Measurements from ENCODE around the gene BICD2. TPM values are rescaled to one million over a fixed set of nuclear protein-coding genes. Genes with fewer than 3 reads are reported as not detected.

The BICD2 gene
- total RNA-seq, 1 donor from 2014 or later = 25.5 TPM

DNA sequence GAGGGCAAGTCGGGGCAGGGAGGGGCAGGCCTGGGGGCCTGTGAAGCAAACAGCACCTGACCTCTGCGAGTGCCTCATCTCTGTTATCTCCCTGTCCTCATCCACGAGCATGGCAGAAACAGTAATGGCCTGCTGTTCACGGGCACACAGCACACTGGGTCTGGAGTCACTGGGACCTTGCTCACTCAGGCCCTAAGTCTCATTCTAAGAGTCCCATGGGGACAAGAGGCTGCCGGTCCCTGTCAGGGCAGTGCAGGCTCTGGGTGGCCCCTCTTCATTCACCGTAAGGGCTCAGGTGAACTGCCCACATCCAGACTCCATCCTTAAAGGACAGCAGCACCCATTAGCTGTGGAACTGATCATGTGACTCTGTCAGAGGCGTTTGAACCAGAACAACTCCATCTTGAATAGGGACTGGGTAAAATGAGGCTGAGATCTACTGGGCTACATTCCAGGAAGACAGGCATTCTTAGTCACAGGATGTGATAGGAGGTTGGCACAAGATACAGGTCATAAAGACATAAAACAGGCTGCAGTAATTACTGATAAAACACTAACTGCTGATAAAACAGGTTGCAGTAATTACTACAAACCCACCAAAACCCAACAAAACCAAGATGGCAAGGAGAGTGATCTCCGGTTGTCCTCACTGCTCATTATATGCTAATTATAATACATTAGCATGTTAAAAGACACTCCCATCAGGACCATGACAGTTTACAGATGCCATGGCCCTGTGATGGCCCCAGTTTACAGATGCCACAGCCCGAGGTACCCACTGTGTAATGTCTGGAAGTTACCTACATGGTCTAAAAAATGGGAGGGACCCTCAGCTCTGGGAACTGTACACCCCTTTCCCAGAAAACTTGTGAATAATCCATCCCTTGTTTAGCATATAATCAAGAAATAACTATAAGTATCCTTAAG is 28.7 kb downstream of the BICD2 start:
- no peak for DNase-seq (ENCODE audit: low spot score, unreplicated experiment)
- peaks cover 1% of the 10 kb centered on the region for H3K36me3 Mint-ChIP-seq (ENCODE audit: insufficient read depth)
- no peak overlapping the region for H3K27ac Mint-ChIP-seq
- no peaks in the 10 kb centered on the region for H3K27me3 Mint-ChIP-seq
- H3K4me1 Mint-ChIP-seq (ENCODE audit: low read depth) = peaks cover 6% of the 10 kb centered on the region
- no peaks in the 10 kb centered on the region for H3K9me3 Mint-ChIP-seq (ENCODE audit: low read depth)
- TF ChIP-seq, protein P1, sequence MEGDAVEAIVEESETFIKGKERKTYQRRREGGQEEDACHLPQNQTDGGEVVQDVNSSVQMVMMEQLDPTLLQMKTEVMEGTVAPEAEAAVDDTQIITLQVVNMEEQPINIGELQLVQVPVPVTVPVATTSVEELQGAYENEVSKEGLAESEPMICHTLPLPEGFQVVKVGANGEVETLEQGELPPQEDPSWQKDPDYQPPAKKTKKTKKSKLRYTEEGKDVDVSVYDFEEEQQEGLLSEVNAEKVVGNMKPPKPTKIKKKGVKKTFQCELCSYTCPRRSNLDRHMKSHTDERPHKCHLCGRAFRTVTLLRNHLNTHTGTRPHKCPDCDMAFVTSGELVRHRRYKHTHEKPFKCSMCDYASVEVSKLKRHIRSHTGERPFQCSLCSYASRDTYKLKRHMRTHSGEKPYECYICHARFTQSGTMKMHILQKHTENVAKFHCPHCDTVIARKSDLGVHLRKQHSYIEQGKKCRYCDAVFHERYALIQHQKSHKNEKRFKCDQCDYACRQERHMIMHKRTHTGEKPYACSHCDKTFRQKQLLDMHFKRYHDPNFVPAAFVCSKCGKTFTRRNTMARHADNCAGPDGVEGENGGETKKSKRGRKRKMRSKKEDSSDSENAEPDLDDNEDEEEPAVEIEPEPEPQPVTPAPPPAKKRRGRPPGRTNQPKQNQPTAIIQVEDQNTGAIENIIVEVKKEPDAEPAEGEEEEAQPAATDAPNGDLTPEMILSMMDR (IDR thresholded peaks at IDR 0.05; ENCODE audit: unreplicated experiment) = no peak
- H3K4me3 Mint-ChIP-seq (ENCODE audit: low read depth) = no peak overlapping the region

DNA sequence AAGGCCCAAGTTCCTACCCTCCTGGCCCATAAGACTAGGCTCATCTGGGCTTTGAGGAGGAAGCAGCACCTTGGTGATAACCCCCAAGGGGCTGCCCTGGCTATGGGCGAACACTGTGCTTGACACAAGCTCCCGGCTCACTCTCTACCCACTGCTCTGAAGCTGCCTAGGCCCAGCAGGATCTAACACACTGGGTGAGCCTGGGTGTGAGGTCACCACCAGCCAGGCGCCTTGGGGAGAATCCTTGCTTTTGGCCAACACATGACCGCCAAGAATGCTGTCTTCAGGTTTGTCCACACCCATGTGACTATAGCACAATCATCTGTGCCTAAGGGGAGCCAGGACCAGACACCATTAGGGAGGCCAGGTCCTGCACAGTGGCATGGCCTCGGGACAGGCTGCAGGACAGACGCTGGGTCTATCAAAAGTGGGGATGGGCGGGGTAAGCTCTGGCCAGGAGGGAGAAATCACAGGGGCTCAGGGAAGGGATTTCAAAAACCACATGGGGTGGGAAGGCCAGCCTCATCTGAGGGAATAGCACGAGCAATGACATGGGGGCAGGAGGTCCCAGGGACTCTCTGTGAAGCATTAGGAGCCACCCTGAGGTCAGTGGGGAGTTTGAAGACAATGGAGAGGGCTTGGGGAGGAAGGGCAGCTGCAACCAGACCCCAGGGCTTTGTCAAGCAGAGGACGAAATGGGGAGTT is 29.6 kb downstream of the BICD2 start:
- no peak for DNase-seq (ENCODE audit: low spot score, unreplicated experiment)
- peaks cover 1% of the 10 kb centered on the region for H3K36me3 Mint-ChIP-seq (ENCODE audit: insufficient read depth)
- no peaks in the 10 kb centered on the region for H3K27me3 Mint-ChIP-seq
- H3K9me3 Mint-ChIP-seq (ENCODE audit: low read depth) = no peaks in the 10 kb centered on the region
- H3K27ac Mint-ChIP-seq = no peak overlapping the region
- TF ChIP-seq, protein P1 (IDR thresholded peaks at IDR 0.05; ENCODE audit: unreplicated experiment) = no peak
- H3K4me3 Mint-ChIP-seq (ENCODE audit: low read depth) = no peak overlapping the region
- peaks cover 6% of the 10 kb centered on the region for H3K4me1 Mint-ChIP-seq (ENCODE audit: low read depth)

DNA sequence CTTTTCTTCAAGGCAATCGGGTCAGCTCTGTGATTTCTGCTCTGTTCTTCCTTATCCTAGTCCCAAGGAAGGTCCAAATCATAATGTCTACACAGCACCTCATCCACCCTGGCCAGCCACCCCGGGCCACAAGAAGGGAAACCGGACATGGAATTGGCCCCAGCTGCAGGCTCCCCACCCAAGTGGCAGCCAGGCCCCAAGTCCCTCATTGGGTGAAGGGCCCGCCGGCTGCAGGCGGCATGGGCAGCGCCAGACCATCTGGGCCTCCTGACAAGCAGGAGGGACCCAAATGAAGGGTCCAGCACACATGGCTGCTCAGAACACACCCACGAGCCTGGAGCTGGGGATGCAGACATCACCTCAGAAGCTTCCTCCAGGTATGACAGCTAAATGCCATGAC is 33.7 kb downstream of the BICD2 start:
- H3K4me1 Mint-ChIP-seq (ENCODE audit: low read depth) = peaks cover under 1% of the 10 kb centered on the region
- H3K36me3 Mint-ChIP-seq (ENCODE audit: insufficient read depth) = peaks cover 1% of the 10 kb centered on the region
- no peaks in the 10 kb centered on the region for H3K9me3 Mint-ChIP-seq (ENCODE audit: low read depth)
- H3K4me3 Mint-ChIP-seq (ENCODE audit: low read depth) = no peak overlapping the region
- DNase-seq (ENCODE audit: low spot score, unreplicated experiment) = no peak
- H3K27me3 Mint-ChIP-seq = no peaks in the 10 kb centered on the region
- H3K27ac Mint-ChIP-seq = no peak overlapping the region
- TF ChIP-seq, protein P1 (IDR thresholded peaks at IDR 0.05; ENCODE audit: unreplicated experiment) = no peak

DNA sequence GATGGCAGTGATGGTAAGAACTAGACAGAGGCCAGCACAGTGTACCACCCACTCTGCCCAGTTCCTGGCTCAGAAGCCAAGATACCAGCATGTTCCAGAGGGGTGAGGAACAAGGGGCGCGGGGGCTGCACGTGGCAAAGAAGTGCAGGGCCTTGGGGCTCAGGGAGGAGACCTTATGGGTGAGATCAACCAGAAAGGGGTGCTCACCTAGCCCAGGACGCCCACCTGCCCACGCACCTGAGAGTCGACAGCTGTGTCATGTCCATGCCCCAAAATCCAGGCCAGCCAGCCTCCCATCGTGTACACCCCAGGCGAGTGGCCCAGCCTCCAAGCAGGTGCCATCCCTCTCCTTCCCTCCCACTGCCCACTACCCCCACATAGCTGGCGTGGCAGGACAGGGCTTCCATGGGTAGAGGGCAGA is 34.9 kb downstream of the BICD2 start:
- no peaks in the 10 kb centered on the region for H3K4me1 Mint-ChIP-seq (ENCODE audit: low read depth)
- no peak for DNase-seq (ENCODE audit: low spot score, unreplicated experiment)
- H3K36me3 Mint-ChIP-seq (ENCODE audit: insufficient read depth) = peaks cover 1% of the 10 kb centered on the region
- H3K27me3 Mint-ChIP-seq = no peaks in the 10 kb centered on the region
- TF ChIP-seq, protein P1 (IDR thresholded peaks at IDR 0.05; ENCODE audit: unreplicated experiment) = no peak
- no peaks in the 10 kb centered on the region for H3K9me3 Mint-ChIP-seq (ENCODE audit: low read depth)
- H3K27ac Mint-ChIP-seq = no peak overlapping the region
- no peak overlapping the region for H3K4me3 Mint-ChIP-seq (ENCODE audit: low read depth)
